HepG2 (cell line): ENCODE data around the gene SYNC. TPM values are rescaled to one million over a fixed set of nuclear protein-coding genes. Genes with fewer than 3 reads are reported as not detected.

Experiments used
- CEBPB ChIP-seq: IDR thresholded peaks from 2 replicates; pipeline ENCODE4 v1.6.1; 2011; ENCODE audit warnings: low read depth, low read length, improper control_type of control experiment, borderline replicate concordance
- GABPB1 ChIP-seq: IDR thresholded peaks from 2 replicates; pipeline ENCODE4 v1.6.1; 2016; ENCODE audit warnings: mild to moderate bottlenecking, missing genetic modification reagents, moderate library complexity, missing compliant biosample characterization
- MAFK ChIP-seq, 2 experiments: IDR thresholded peaks in 1 of 2; conservative IDR thresholded peaks in 1 of 2; 2 replicates each; pipeline ENCODE4 v1.6.1; 2011; ENCODE audit warnings: improper control_type of control experiment in 2 of 2, low read length in 2 of 2
- NFATC3 ChIP-seq: sonication (generic); formaldehyde crosslinking; IDR thresholded peaks from 2 replicates; pipeline ENCODE4 v1.5.1; 2020; ENCODE audit warnings: mild to moderate bottlenecking, missing genetic modification reagents
- NONO ChIP-seq, 2 experiments: fragments of 450-650 bp in 1 of 2; sonication (generic) in 1 of 2; formaldehyde crosslinking in 1 of 2; IDR thresholded peaks in 1 of 2; conservative IDR thresholded peaks in 1 of 2; 2 replicates each; pipeline versions ENCODE4 v1.6.1 to v1.8.0; 2017 to 2022; ENCODE audit warnings: mild to moderate bottlenecking in 1 of 2, missing genetic modification reagents in 1 of 2, moderate library complexity in 1 of 2
- SALL2 ChIP-seq: sonication (generic); formaldehyde crosslinking; IDR thresholded peaks from 2 replicates; pipeline ENCODE4 v1.8.1; 2023; ENCODE audit warnings: mild to moderate bottlenecking, missing genetic modification reagents, inconsistent platforms
- SP4 ChIP-seq: sonication (generic); formaldehyde crosslinking; IDR thresholded peaks from 2 replicates; pipeline ENCODE4 v1.8.1; 2023; ENCODE audit warnings: mild to moderate bottlenecking, missing genetic modification reagents
- SYNCRIP ChIP-seq: fragments of 200-400 bp; formaldehyde crosslinking; IDR thresholded peaks from 2 replicates; pipeline ENCODE4 v1.6.1; 2018; ENCODE audit warnings: mild to moderate bottlenecking, low read depth, low read length; ENCODE audit not compliant: insufficient read depth
- TCF7L2 ChIP-seq: IDR thresholded peaks from 2 replicates; pipeline ENCODE4 v1.6.1; 2011; ENCODE audit warnings: mild to moderate bottlenecking, low read depth, low read length, moderate library complexity
- TGIF2 ChIP-seq: IDR thresholded peaks from 2 replicates; pipeline ENCODE4 v1.6.1; 2016; ENCODE audit warnings: control low read depth, missing compliant biosample characterization
- USF2 ChIP-seq, 2 experiments: sonication (generic) in 1 of 2; formaldehyde crosslinking in 1 of 2; IDR thresholded peaks; 2 replicates each; pipeline versions ENCODE4 v1.5.1 to v1.6.1; 2011 to 2020; ENCODE audit warnings: borderline replicate concordance in 1 of 2, low read depth in 1 of 2, low read length in 1 of 2, mild to moderate bottlenecking in 1 of 2, missing genetic modification reagents in 1 of 2, moderate library complexity in 1 of 2
- ZBTB38 ChIP-seq: sonication (generic); formaldehyde crosslinking; IDR thresholded peaks from 2 replicates; pipeline ENCODE4 v1.5.1; 2020; ENCODE audit warnings: mild to moderate bottlenecking, missing genetic modification reagents
- ZBTB39 ChIP-seq: sonication (generic); formaldehyde crosslinking; IDR thresholded peaks from 2 replicates; pipeline ENCODE4 v1.5.0; 2020; ENCODE audit warnings: missing genetic modification reagents
- ZBTB7A ChIP-seq: sonication (generic); formaldehyde crosslinking; IDR thresholded peaks from 2 replicates; pipeline ENCODE4 v1.8.0; 2022; ENCODE audit warnings: mild to moderate bottlenecking, missing genetic modification reagents
- ZC3H13 ChIP-seq: sonication (generic); formaldehyde crosslinking; IDR thresholded peaks from 2 replicates; pipeline ENCODE4 v1.8.1; 2023; ENCODE audit warnings: mild to moderate bottlenecking, missing genetic modification reagents, moderate library complexity
- ZFP91 ChIP-seq: sonication (generic); formaldehyde crosslinking; IDR thresholded peaks from 2 replicates; pipeline ENCODE4 v1.9.0; 2022; ENCODE audit warnings: missing genetic modification reagents, mild to moderate bottlenecking, borderline replicate concordance
- ZMAT3 ChIP-seq: sonication (generic); formaldehyde crosslinking; conservative IDR thresholded peaks from 2 replicates; pipeline ENCODE4 v1.7.0; 2021; ENCODE audit warnings: missing genetic modification reagents
- ZNF275 ChIP-seq: sonication (generic); formaldehyde crosslinking; IDR thresholded peaks from 2 replicates; pipeline ENCODE4 v1.8.0; 2022; ENCODE audit warnings: missing genetic modification reagents, mild to moderate bottlenecking, inconsistent platforms, borderline replicate concordance
- ZNF343 ChIP-seq: sonication (generic); formaldehyde crosslinking; IDR thresholded peaks from 2 replicates; pipeline ENCODE4 v1.4.0; 2020; ENCODE audit warnings: mild to moderate bottlenecking, missing genetic modification reagents
- ZNF430 ChIP-seq: sonication (generic); formaldehyde crosslinking; IDR thresholded peaks from 2 replicates; pipeline ENCODE4 v1.9.0; 2021; ENCODE audit warnings: mild to moderate bottlenecking, missing genetic modification reagents
- ZNF557 ChIP-seq: sonication (generic); formaldehyde crosslinking; IDR thresholded peaks from 2 replicates; pipeline ENCODE4 v1.4.0; 2020; ENCODE audit warnings: missing genetic modification reagents
- ZNF746 ChIP-seq: sonication (generic); formaldehyde crosslinking; IDR thresholded peaks from 2 replicates; pipeline ENCODE4 v1.8.0; 2022; ENCODE audit warnings: mild to moderate bottlenecking, missing genetic modification reagents
- ZNF761 ChIP-seq: sonication (generic); formaldehyde crosslinking; conservative IDR thresholded peaks from 2 replicates; pipeline ENCODE4 v1.4.0; 2020; ENCODE audit warnings: mild to moderate bottlenecking, missing genetic modification reagents
- polyA plus RNA-seq, 8 experiments: library from polyadenylated mRNA; depleted of rRNA in 3 of 8; stranded (reverse) in 7 of 8; unstranded in 1 of 8; fragments of >200 nt; fragmentation: Illumina TruSeq in 4 of 8; extraction: Trizol in 4 of 8; gene quantifications; 2 replicates each; pipeline versions ENCODE4 v1.2.1 to v1.2.3, GENCODE V29; 2011 to 2016; ENCODE audit warnings: low read depth in 4 of 8, missing spikeins in 1 of 8, mixed read lengths in 1 of 8; ENCODE audit not compliant: insufficient read depth in 1 of 8
- total RNA-seq, 5 experiments: library from RNA; depleted of rRNA; stranded (reverse); fragments of >200 nt; fragmentation: Illumina TruSeq; extraction: Trizol; gene quantifications; 2 replicates each; pipeline ENCODE4 v1.2.3, GENCODE V29; 2016; ENCODE audit warnings: low read depth in 1 of 5

Gene SYNC
- total and polyA plus RNA-seq, 2 of the 13 experiments (the other 11 are each of a cell fraction or from before 2014, with no cell fraction given) = 2.4 to 5.4 TPM

DNA sequence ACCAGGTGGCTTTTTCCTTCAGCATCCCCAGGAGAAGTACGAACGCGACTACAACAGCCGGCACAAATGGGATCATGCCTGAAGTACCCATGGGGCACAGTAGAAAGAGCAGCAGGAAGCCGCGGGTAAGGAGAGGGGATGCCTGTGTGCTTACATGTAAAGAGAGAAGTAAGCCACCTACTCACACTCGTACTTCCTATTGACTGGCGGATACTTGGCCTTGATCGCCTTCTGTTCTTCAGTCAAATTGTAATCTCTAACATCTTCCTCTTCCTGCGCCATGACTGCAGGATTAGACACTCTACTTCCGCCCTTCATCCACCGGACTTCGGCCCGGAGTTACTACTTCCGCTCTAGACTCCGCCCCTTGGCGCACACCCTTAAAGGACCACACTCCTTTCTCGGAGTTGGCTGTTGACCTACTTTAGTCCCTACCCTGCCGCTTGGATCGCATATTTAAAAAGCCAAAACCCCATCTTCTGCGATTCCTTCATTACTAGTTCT lies 52.3 kb downstream of the SYNC start, which contains the start of gene ZBTB8OS (continued):
- TF ChIP-seq USF2 (IDR thresholded peaks at IDR 0.05; ENCODE audit: low read depth, low read length) (no peak), USF2 (CRISPR knock-in tag; IDR thresholded peaks at IDR 0.05; ENCODE audit: borderline replicate concordance) (no peak), ZNF275 (CRISPR knock-in tag) (no peak), ZBTB38 (CRISPR knock-in tag) (no peak), ZNF761 (CRISPR knock-in tag) (no peak), TCF7L2 (no peak), SALL2 (CRISPR knock-in tag) (no peak), ZNF343 (CRISPR knock-in tag) (no peak), ZNF746 (CRISPR knock-in tag) (no peak), GABPB1 (CRISPR knock-in tag) (peak; percentile 90), MAFK (conservative IDR thresholded peaks at IDR 0.05 in 1 of 2, IDR thresholded peaks at IDR 0.05 in 1 of 2; ENCODE audit: low read length in 2 of 2) (no peak), ZC3H13 (CRISPR knock-in tag) (no peak), ZNF430 (CRISPR knock-in tag) (no peak), ZNF557 (no peak), ZBTB7A (CRISPR knock-in tag) (no peak), CEBPB (no peak), ZMAT3 (CRISPR knock-in tag) (no peak), TGIF2 (CRISPR knock-in tag) (peak; percentile 43), ZBTB39 (CRISPR knock-in tag) (no peak), SP4 (CRISPR knock-in tag) (peak; percentile 68; the same call in 1 of the 2 replicates), NFATC3 (CRISPR knock-in tag) (no peak), SYNCRIP (no peak), NONO (IDR thresholded peaks at IDR 0.05) (no peak), NONO (CRISPR knock-in tag; conservative IDR thresholded peaks at IDR 0.05) (no peak), ZFP91 (peak; percentile 100)
